Activated T-cell treated with anti-CD3 and anti-CD28 coated beads for 1 hour (primary cell): ENCODE results near the gene ZIC3.
"Not testable (repeated sequence)": the region's sequence is repeated elsewhere in the genome, so short reads cannot be mapped to it uniquely, and the experiment has no call there.

Experiments
- DNase-seq: peaks from one replicate; pipeline ENCODE4 v3.0.0-alpha.2; 2020; ENCODE audit warnings: low read depth

The ZIC3 gene

GRCh38 chrX:137565921-137566745 lies at the start of gene ZIC3:
Gene ZIC3, plus strand, starts transcription at chrX:137566127. Its CDS starts 565 bp downstream, at chrX:137566692.
- DNase-seq: no peak

- no peak for DNase-seq
Observed at GRCh38 chrX:137519459-137519858, 46.5 kb upstream of the ZIC3 start.

- DNase-seq: no peak
Observed at GRCh38 chrX:137545711-137546651, 19.9 kb upstream of the ZIC3 start.

GRCh38 chrX:137547291-137547690 lies 18.6 kb upstream of the ZIC3 start:
- no peak for DNase-seq

GRCh38 chrX:137548261-137548660 lies 17.7 kb upstream of the ZIC3 start:
- DNase-seq: no peak

GRCh38 chrX:137549073-137549472 lies 16.9 kb upstream of the ZIC3 start:
- DNase-seq: no peak

GRCh38 chrX:137549851-137550664 lies 15.9 kb upstream of the ZIC3 start:
- DNase-seq: no peak

- no peak for DNase-seq
Observed at GRCh38 chrX:137550665-137551261, 15.2 kb upstream of the ZIC3 start.

- DNase-seq: not testable (repeated sequence)
Observed at GRCh38 chrX:137552098-137552497, 13.8 kb upstream of the ZIC3 start.

GRCh38 chrX:137562096-137562495 lies 3.8 kb upstream of the ZIC3 start:
- DNase-seq: no peak

- no peak for DNase-seq
Observed at GRCh38 chrX:137563681-137564651, 2.0 kb upstream of the ZIC3 start.

- no peak for DNase-seq
Observed at GRCh38 chrX:137565318-137565904, 516 bp upstream of the ZIC3 start.

- DNase-seq: no peak
Observed at GRCh38 chrX:137566746-137567679, 1.1 kb downstream of the ZIC3 start.

- DNase-seq: no peak
Observed at GRCh38 chrX:137567682-137568232, 1.8 kb downstream of the ZIC3 start.

- no peak for DNase-seq
Observed at GRCh38 chrX:137568741-137569469, 3.0 kb downstream of the ZIC3 start.

GRCh38 chrX:137569470-137569891 lies 3.6 kb downstream of the ZIC3 start:
- no peak for DNase-seq

GRCh38 chrX:137573324-137574101 lies 7.6 kb downstream of the ZIC3 start:
- no peak for DNase-seq
